HG02885 (cell line): ENCODE data around the gene ADK.
"Not testable (repeated sequence)": the region's sequence is repeated elsewhere in the genome, so short reads cannot be mapped to it uniquely, and the experiment has no call there.

Experiments used
- ATAC-seq: cut with Tn5 transposase; IDR thresholded peaks from one replicate; pipeline ENCODE4 v1.9.1; 2021; ENCODE audit warnings: mild to moderate bottlenecking; ENCODE audit not compliant: unreplicated experiment, poor library complexity

The ADK gene

GRCh38 chr10:74514322-74514721, 363.3 kb downstream of the ADK start:
- no peak for ATAC-seq

GRCh38 chr10:74518061-74518460, 367.0 kb downstream of the ADK start:
- ATAC-seq: no peak

- ATAC-seq: no peak
Observed at GRCh38 chr10:74521526-74521925, 370.5 kb downstream of the ADK start.

GRCh38 chr10:74523199-74523598, 372.2 kb downstream of the ADK start:
- no peak for ATAC-seq

- no peak for ATAC-seq
Observed at GRCh38 chr10:74525885-74526284, 374.9 kb downstream of the ADK start.

GRCh38 chr10:74527611-74528010, 376.6 kb downstream of the ADK start:
- not testable (repeated sequence) for ATAC-seq

- ATAC-seq: no peak
Observed at GRCh38 chr10:74529205-74529604, 378.2 kb downstream of the ADK start.

GRCh38 chr10:74530981-74531380, 380.0 kb downstream of the ADK start:
- ATAC-seq: no peak

GRCh38 chr10:74539317-74539716, 388.3 kb downstream of the ADK start:
- no peak for ATAC-seq

- no peak for ATAC-seq
Observed at GRCh38 chr10:74541375-74541774, 390.4 kb downstream of the ADK start.

GRCh38 chr10:74542077-74542476, 391.1 kb downstream of the ADK start:
- ATAC-seq: no peak

GRCh38 chr10:74543276-74543675, 392.3 kb downstream of the ADK start:
- ATAC-seq: no peak

- ATAC-seq: no peak
Observed at GRCh38 chr10:74544106-74544505, 393.1 kb downstream of the ADK start.

GRCh38 chr10:74548676-74549075, 397.7 kb downstream of the ADK start:
- no peak for ATAC-seq

- ATAC-seq: no peak
Observed at GRCh38 chr10:74556072-74556705, 405.2 kb downstream of the ADK start.

- no peak for ATAC-seq
Observed at GRCh38 chr10:74557098-74557497, 406.1 kb downstream of the ADK start.

GRCh38 chr10:74558403-74558802, 407.4 kb downstream of the ADK start:
- no peak for ATAC-seq

- no peak for ATAC-seq
Observed at GRCh38 chr10:74558897-74559296, 407.9 kb downstream of the ADK start.

- not testable (repeated sequence) for ATAC-seq
Observed at GRCh38 chr10:74568896-74569295, 417.9 kb downstream of the ADK start.

GRCh38 chr10:74573497-74573896, 422.5 kb downstream of the ADK start:
- not testable (repeated sequence) for ATAC-seq

GRCh38 chr10:74575191-74575720, 424.2 kb downstream of the ADK start:
- ATAC-seq: no peak

- no peak for ATAC-seq
Observed at GRCh38 chr10:74575912-74576311, 424.9 kb downstream of the ADK start.
